Thoracic aorta (tissue), 2 donors: Measurements from ENCODE around the gene OR2L13. TPM values are rescaled to one million over a fixed set of nuclear protein-coding genes. Genes with fewer than 3 reads are reported as not detected.

ENCODE experiments used
- ATAC-seq: fragments of 150-250 bp; one replicate; pipeline ENCODE4 v1.8.0; 2017; ENCODE audit warnings: low read depth; ENCODE audit not compliant: insufficient number of reproducible peaks, low FRiP score
- DNase-seq: peaks from one replicate; pipeline ENCODE4 v3.0.0-alpha.2; 2020; ENCODE audit warnings: low spot score
- H3K27ac ChIP-seq, 2 donors: fragments of 200-600 bp; sonication (generic); 1 replicate in 1 of 2; 2 replicates in 1 of 2; pipeline ENCODE4 v1.5.1; 2016; ENCODE audit warnings: mild to moderate bottlenecking in 2 of 2, moderate library complexity in 2 of 2
- H3K27me3 ChIP-seq: fragments of 200-600 bp; sonication (generic); replicated peaks from 2 replicates; pipeline ENCODE4 v1.6.0; 2016; ENCODE audit warnings: mild to moderate bottlenecking; ENCODE audit not compliant: insufficient read depth
- H3K36me3 ChIP-seq: fragments of 200-600 bp; sonication (generic); one replicate; pipeline ENCODE4 v1.5.1; 2016
- H3K4me1 ChIP-seq, 2 donors: fragments of 200-600 bp; sonication (generic); 1 replicate in 1 of 2; 2 replicates in 1 of 2; pipeline versions ENCODE4 v1.5.1 to v1.6.0; 2016; ENCODE audit warnings: low read depth in 2 of 2, mild to moderate bottlenecking in 1 of 2; ENCODE audit not compliant: control insufficient read depth in 1 of 2
- H3K4me3 ChIP-seq: fragments of 200-600 bp; sonication (generic); 2 replicates; pipeline ENCODE4 v1.5.1; 2016; ENCODE audit warnings: mild to moderate bottlenecking
- H3K9me3 ChIP-seq: fragments of 200-600 bp; sonication (generic); 2 replicates; pipeline ENCODE4 v1.5.1; 2016
- total RNA-seq, 2 donors: library from RNA; depleted of rRNA; stranded (reverse); fragments of >200 nt; gene quantifications; one replicate each; pipeline versions ENCODE4 v1.1.0 to v1.2.3, GENCODE V29; 2016
- TF ChIP-seq, protein P1 (sequence below): fragments of 200-600 bp; sonication (generic); IDR thresholded peaks from one replicate; pipeline ENCODE4 v1.5.1; 2019; ENCODE audit warnings: antibody characterized with exemption

OR2L13 gene
- total RNA-seq, 2 donors from 2014 or later: not detected

DNA sequence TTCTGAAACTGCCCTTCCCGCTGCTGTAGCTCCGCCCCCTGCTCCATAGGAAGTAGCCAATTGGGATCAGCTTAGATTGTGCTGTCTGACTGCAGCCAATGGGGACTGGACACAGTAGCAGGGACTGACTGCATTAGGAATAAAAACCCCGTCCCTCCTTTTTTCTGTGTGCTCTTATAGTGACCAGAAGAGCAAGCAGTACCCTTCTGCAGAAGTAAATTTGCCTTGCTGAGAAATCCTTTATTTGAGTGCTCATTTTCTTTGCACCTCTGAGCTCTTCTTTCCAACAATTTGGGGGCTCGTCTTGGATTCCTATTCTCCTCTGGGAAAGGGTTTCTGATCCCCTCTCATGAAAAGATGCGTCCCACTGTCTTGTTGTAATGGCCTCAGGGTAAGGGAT is 16.2 kb downstream of the OR2L13 start:
- DNase-seq (no peak), ATAC-seq (no peak)
- H3K27ac ChIP-seq: no peak overlapping the region
- H3K27me3 ChIP-seq: no peaks in the 10 kb centered on the region
- TF ChIP-seq, protein P1, sequence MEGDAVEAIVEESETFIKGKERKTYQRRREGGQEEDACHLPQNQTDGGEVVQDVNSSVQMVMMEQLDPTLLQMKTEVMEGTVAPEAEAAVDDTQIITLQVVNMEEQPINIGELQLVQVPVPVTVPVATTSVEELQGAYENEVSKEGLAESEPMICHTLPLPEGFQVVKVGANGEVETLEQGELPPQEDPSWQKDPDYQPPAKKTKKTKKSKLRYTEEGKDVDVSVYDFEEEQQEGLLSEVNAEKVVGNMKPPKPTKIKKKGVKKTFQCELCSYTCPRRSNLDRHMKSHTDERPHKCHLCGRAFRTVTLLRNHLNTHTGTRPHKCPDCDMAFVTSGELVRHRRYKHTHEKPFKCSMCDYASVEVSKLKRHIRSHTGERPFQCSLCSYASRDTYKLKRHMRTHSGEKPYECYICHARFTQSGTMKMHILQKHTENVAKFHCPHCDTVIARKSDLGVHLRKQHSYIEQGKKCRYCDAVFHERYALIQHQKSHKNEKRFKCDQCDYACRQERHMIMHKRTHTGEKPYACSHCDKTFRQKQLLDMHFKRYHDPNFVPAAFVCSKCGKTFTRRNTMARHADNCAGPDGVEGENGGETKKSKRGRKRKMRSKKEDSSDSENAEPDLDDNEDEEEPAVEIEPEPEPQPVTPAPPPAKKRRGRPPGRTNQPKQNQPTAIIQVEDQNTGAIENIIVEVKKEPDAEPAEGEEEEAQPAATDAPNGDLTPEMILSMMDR: no peak
- no peak overlapping the region for H3K4me3 ChIP-seq
- peaks cover 13% of the 10 kb centered on the region for H3K9me3 ChIP-seq
- H3K36me3 ChIP-seq: no peaks in the 10 kb centered on the region
- H3K4me1 ChIP-seq: no peaks in the 10 kb centered on the region

GRCh38 chr1:248114890-248115289 is 19.9 kb downstream of the OR2L13 start:
- Histone ChIP-seq H3K4me1 (no peaks in the 10 kb centered on the region), H3K9me3 (peaks cover 8% of the 10 kb centered on the region), H3K36me3 (no peaks in the 10 kb centered on the region), H3K4me3 (no peak overlapping the region), H3K27ac (no peak overlapping the region), H3K27me3 (no peaks in the 10 kb centered on the region)
- DNase-seq (no peak), ATAC-seq (no peak)
- TF ChIP-seq, protein P1: no peak

- no peaks in the 10 kb centered on the region for H3K27me3 ChIP-seq
- no peak overlapping the region for H3K4me3 ChIP-seq
- H3K27ac ChIP-seq: no peak overlapping the region
- TF ChIP-seq, protein P1: no peak
- no peaks in the 10 kb centered on the region for H3K9me3 ChIP-seq
- DNase-seq (no peak), ATAC-seq (no peak)
- H3K4me1 ChIP-seq: no peaks in the 10 kb centered on the region
- no peaks in the 10 kb centered on the region for H3K36me3 ChIP-seq
These were observed 32.7 kb downstream of the OR2L13 start for GRCh38 chr1:248127653-248128052.

DNA sequence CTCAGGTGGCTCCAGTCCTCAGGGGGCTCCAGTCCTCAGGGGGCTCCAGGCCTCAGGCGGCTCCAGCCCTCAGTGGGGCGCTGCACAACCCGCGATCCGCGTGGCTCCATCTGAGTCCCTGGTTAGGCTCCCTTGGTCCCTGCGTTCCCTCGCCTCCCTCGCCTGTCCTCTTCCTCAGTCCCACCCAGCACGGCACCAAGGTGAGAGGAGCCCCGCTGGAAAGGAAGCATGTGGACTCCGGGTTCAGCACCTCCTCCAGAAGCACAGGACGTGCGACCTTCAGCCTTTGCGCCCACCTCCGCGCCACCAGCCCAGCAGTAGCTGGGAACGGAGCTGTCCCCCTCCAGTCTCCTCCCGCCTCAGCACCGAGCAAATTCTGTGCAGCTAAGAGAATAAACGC is 41.8 kb downstream of the OR2L13 start:
- no peak overlapping the region for H3K27ac ChIP-seq
- TF ChIP-seq, protein P1: no peak

GRCh38 chr1:248140846-248141245 is 45.9 kb downstream of the OR2L13 start:
- Histone ChIP-seq H3K4me3 (no peak overlapping the region), H3K4me1 (no peaks in the 10 kb centered on the region), H3K9me3 (no peaks in the 10 kb centered on the region), H3K27ac (no peak overlapping the region), H3K27me3 (no peaks in the 10 kb centered on the region), H3K36me3 (no peaks in the 10 kb centered on the region)
- DNase-seq (no peak), ATAC-seq (no peak)
- TF ChIP-seq, protein P1: no peak

More for the DNA sequence above, 41.8 kb downstream of the OR2L13 start:
- H3K27me3 ChIP-seq: no peaks in the 10 kb centered on the region
- ATAC-seq (no peak), DNase-seq (no peak)
- no peak overlapping the region for H3K4me3 ChIP-seq
- no peaks in the 10 kb centered on the region for H3K4me1 ChIP-seq
- H3K9me3 ChIP-seq: no peaks in the 10 kb centered on the region
- H3K36me3 ChIP-seq: no peaks in the 10 kb centered on the region
